Measurements from ENCODE around the gene SUN2.

DNA sequence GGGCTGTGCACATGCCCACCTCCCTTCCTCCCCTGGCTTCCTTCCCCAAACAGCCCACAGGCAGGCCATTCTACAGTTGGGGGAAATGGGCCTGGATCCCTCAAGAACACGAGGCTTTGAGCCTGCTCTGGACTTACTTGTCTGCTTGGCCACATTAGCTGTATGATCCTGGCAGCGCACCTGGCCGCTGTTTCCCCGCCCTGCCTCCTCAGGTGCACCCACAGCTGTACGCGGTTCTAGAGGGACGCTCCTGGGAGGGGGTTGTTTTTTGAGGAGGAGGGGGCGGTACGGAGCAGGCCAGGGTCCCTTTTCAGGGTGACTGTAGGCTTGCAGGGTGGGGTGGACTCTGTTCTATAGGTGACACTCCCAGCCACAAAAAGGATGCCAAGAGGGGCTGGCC lies 11.5 kb upstream of the SUN2 start:
- no peak for TF ChIP-seq ZNF610 (tag by site-specific recombination; IDR thresholded peaks at IDR 0.05; ENCODE audit: borderline replicate concordance)
- no peak for TF ChIP-seq PRDM1 (tag by site-specific recombination; IDR thresholded peaks at IDR 0.05)

All from HEK293 (cell line).